ENCODE measurements around the gene TSSC4.

The TSSC4 gene

DNA sequence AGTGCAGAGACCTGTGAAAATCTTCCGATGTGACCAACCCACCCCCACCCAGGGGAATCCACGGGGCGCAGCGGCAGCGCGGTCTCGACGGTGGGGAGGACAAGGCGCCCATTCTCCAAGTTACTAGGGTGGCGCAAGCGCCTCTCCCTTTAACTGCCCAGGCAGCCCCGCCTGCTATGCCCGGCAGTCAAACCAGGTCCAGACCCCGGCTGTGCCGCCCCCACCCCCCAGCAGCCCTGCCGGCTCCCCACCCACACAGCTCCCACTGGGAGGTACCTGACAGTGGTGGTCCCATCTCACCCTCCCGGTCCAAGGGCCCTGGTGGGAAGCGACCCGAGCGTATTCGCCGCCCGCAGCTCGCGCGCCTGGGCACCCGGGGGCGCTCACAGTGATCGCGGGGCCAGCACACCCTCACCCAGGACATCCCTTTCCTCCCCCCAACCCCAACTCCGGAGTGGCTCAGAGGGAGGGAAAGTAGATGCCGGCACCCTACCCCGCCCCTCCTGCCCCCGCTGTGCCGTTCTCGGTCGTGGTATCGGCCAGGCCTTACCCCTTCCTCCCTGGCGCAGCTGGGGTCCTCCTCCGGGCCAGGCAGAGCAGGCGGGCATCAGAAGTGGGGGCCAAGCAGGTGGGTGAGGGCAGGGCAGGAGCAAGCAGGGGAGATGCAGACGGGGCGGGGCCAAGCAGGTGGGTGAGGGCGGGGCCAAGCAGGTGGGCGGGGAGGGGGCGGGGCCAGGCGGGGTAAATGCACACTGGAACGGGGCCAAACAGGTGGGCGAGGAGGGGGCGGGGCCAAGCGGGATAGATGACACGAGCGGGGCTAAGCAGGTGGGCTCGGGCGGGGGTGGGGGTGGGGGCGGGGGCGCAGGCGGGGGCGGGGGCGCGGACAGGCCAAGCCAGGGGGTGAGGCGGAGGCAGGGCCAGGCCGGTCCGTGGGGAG is 43.6 kb downstream of the TSSC4 start, which contains the start of gene TRPM5 (continued):
- TF ChIP-seq SP3 (tag by site-specific recombination; IDR thresholded peaks at IDR 0.05) (peak; percentile 36; the same call in 1 of the 2 replicates), SP2 (tag by site-specific recombination; IDR thresholded peaks at IDR 0.05) (peak; percentile 47), MZF1 (tag by site-specific recombination; IDR thresholded peaks at IDR 0.05; ENCODE audit: borderline replicate concordance) (no peak), ZNF791 (tag by site-specific recombination; IDR thresholded peaks at IDR 0.05) (no peak), ZNF335 (tag by site-specific recombination; conservative IDR thresholded peaks at IDR 0.05) (peak; percentile 57), KLF9 (tag by site-specific recombination; IDR thresholded peaks at IDR 0.05; ENCODE audit: low read depth) (peak; percentile 43; the same call in 1 of the 2 replicates)

DNA sequence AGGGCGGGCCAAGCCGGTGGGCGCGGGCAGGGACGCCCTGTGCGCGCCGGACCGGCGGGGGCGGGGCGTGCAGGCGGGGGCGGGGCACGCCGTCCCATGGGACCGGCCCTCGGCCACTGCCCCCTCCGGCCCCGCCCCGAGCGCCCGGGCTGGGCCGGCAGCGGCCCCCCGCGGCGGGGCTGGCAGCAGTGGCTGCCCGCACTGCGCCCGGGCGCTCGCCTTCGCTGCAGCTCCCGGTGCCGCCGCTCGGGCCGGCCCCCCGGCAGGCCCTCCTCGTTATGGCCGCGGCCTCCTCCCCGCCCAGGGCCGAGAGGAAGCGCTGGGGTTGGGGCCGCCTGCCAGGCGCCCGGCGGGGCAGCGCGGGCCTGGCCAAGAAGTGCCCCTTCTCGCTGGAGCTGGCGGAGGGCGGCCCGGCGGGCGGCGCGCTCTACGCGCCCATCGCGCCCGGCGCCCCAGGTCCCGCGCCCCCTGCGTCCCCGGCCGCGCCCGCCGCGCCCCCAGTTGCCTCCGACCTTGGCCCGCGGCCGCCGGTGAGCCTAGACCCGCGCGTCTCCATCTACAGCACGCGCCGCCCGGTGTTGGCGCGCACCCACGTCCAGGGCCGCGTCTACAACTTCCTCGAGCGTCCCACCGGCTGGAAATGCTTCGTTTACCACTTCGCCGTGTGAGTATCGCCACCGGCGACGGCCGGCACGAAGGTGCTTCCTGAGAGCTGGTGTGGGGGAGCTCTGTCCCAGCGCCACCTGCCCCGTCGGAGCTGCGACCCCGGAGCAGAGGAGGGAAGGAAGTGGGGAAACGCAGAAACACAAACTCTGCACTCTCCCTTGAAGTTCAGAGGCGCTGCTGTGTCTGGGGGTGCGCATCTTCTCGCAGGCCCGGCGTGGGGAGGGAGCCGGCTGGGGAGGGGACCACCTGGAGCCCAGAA is 44.5 kb downstream of the TSSC4 start, which contains the start of gene KCNQ1:
Gene KCNQ1 (plus strand): TSS at position 188 of the 925 bp plus-strand sequence. CDS start 91 bp downstream, at position 279.
- Histone ChIP-seq H3K9me3 (ENCODE audit: control insufficient read depth, insufficient read depth, low read depth, low read length) (no peaks in the 10 kb centered on the region), H3K4me3 (ENCODE audit: low read depth, low read length) (peak within 1 kb of the TSS; percentile 40), H3K4me1 (ENCODE audit: control insufficient read depth, insufficient read depth, low read length) (no peaks in the 10 kb centered on the region), H3K36me3 (ENCODE audit: control insufficient read depth in 2 of 2, insufficient read depth in 1 of 2, low read length in 2 of 2) (no peaks in the 10 kb centered on the region), H3K27ac (ENCODE audit: extremely low read depth, low read depth, low read length) (no peak within 1 kb of the TSS; the same call in 1 of the 2 replicates)
- TF ChIP-seq, protein P1, sequence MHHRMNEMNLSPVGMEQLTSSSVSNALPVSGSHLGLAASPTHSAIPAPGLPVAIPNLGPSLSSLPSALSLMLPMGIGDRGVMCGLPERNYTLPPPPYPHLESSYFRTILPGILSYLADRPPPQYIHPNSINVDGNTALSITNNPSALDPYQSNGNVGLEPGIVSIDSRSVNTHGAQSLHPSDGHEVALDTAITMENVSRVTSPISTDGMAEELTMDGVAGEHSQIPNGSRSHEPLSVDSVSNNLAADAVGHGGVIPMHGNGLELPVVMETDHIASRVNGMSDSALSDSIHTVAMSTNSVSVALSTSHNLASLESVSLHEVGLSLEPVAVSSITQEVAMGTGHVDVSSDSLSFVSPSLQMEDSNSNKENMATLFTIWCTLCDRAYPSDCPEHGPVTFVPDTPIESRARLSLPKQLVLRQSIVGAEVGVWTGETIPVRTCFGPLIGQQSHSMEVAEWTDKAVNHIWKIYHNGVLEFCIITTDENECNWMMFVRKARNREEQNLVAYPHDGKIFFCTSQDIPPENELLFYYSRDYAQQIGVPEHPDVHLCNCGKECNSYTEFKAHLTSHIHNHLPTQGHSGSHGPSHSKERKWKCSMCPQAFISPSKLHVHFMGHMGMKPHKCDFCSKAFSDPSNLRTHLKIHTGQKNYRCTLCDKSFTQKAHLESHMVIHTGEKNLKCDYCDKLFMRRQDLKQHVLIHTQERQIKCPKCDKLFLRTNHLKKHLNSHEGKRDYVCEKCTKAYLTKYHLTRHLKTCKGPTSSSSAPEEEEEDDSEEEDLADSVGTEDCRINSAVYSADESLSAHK (tag by site-specific recombination; IDR thresholded peaks at IDR 0.05): no peak
- TF ChIP-seq KLF8 (tag by site-specific recombination; IDR thresholded peaks at IDR 0.05) (no peak), ZNF302 (tag by site-specific recombination; IDR thresholded peaks at IDR 0.05; ENCODE audit: low read depth) (no peak), ZNF600 (tag by site-specific recombination; IDR thresholded peaks at IDR 0.05) (no peak), HOXC10 (CRISPR knock-in tag; IDR thresholded peaks at IDR 0.05) (0 out of 2 replicates have a peak, but pooled peaks have one; percentile 60), ZNF16 (tag by site-specific recombination; IDR thresholded peaks at IDR 0.05; ENCODE audit: low read depth) (no peak), SALL2 (tag by site-specific recombination; IDR thresholded peaks at IDR 0.05; ENCODE audit: borderline replicate concordance) (no peak)
- TF ChIP-seq, protein P2, sequence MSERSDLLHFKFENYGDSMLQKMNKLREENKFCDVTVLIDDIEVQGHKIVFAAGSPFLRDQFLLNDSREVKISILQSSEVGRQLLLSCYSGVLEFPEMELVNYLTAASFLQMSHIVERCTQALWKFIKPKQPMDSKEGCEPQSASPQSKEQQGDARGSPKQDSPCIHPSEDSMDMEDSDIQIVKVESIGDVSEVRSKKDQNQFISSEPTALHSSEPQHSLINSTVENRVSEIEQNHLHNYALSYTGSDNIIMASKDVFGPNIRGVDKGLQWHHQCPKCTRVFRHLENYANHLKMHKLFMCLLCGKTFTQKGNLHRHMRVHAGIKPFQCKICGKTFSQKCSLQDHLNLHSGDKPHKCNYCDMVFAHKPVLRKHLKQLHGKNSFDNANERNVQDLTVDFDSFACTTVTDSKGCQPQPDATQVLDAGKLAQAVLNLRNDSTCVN (tag by site-specific recombination; optimal IDR thresholded peaks at IDR 0.05): peak; percentile 39
- CTCF ChIA-PET: no interaction called here
- POLR2A ChIA-PET: interaction anchor here (0.5 to 1.5 kb wide), 2 partner anchors 67 to 475 kb away, joined by 4 to 9 read pairs; no protein-coding TSS in a partner anchor

DNA sequence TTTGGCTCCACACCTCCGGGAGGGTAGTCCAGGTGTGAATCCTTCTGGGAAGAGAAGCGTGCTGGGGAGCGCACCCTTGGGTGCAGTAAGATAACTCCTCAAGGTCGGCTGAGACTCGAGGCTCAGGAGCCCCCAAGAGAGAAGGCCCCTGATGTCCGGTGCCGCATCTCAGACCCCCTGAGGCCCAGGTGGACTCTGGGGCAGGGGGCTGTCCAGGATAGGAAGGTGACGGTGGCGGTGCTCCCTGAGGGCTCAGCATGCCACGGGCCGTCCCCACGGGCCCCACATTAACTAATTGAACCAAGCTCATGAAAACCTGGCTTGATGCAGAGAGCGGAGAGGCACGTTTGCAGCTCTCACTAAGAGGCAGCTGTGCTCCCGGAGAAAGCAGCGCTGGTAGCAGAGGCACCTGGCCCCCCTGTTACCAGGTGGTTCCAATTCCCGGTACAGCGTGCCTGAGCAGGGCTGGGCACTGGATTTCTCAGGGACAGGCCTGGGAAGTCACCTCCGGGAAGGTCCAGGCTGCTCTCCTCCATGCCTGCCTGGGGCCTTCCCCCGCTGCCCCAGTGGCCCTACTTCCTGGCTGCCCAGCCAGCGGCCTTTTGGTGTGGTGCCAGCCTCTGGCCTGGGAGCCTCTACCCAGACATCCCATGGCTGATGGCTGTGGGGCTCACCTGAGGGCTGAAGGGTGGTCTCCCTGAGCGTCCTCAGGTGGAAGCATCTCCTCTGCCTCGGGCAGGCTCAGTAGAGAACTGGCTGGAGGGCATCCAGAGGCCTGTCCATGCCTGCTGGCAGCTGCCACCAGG is 45.4 kb downstream of the TSSC4 start:
- Histone ChIP-seq H3K9me3 (ENCODE audit: control insufficient read depth, insufficient read depth, low read depth, low read length) (no peaks in the 10 kb centered on the region), H3K4me3 (ENCODE audit: low read depth, low read length) (no peak overlapping the region), H3K36me3 (ENCODE audit: control insufficient read depth in 2 of 2, insufficient read depth in 1 of 2, low read length in 2 of 2) (no peaks in the 10 kb centered on the region), H3K4me1 (ENCODE audit: control insufficient read depth, insufficient read depth, low read length) (no peaks in the 10 kb centered on the region), H3K27ac (ENCODE audit: extremely low read depth, low read depth, low read length) (no peak overlapping the region)
- ChIA-PET POLR2A (interaction anchor here (0.5 to 1.5 kb wide), 2 partner anchors 68 to 474 kb away, joined by 4 to 9 read pairs; no protein-coding TSS in a partner anchor), CTCF (interaction anchor here (0.6 kb wide), 2 partner anchors 172 to 564 kb away, joined by 3 read pairs; no protein-coding TSS in a partner anchor)
- no peak for TF ChIP-seq ZNF747 (tag by site-specific recombination; IDR thresholded peaks at IDR 0.05)
- no peak for TF ChIP-seq ZNF19 (tag by site-specific recombination; IDR thresholded peaks at IDR 0.05; ENCODE audit: low read depth)
- no peak for TF ChIP-seq ZNF302 (tag by site-specific recombination; IDR thresholded peaks at IDR 0.05; ENCODE audit: low read depth)
- no peak for TF ChIP-seq ZSCAN18 (tag by site-specific recombination; IDR thresholded peaks at IDR 0.05)
- no peak for TF ChIP-seq ZNF610 (tag by site-specific recombination; IDR thresholded peaks at IDR 0.05; ENCODE audit: borderline replicate concordance)
- TF ChIP-seq KLF8 (tag by site-specific recombination; IDR thresholded peaks at IDR 0.05): no peak
- no peak for TF ChIP-seq ZNF449 (tag by site-specific recombination; IDR thresholded peaks at IDR 0.05)
- no peak for TF ChIP-seq ZNF266 (tag by site-specific recombination; IDR thresholded peaks at IDR 0.05; ENCODE audit: low read depth)
- no peak for TF ChIP-seq SCRT1 (tag by site-specific recombination; IDR thresholded peaks at IDR 0.05; ENCODE audit: borderline replicate concordance)
